Gastroesophageal sphincter (tissue), 3 donors: ENCODE data around the gene NR3C2.

Experiments
- EP300 ChIP-seq: sonication (generic); formaldehyde crosslinking; IDR thresholded peaks from one replicate; pipeline ENCODE4 v1.6.1; 2017; ENCODE audit warnings: antibody characterized with exemption, mild to moderate bottlenecking
- TF ChIP-seq, protein P1 (sequence below), 4 experiments: fragments of 200-600 bp in 2 of 4; fragments of 450-650 bp in 2 of 4; sonication (generic) in 1 of 4; IDR thresholded peaks; one replicate each; pipeline ENCODE4 v1.5.1; 2017 to 2019; ENCODE audit warnings: antibody characterized with exemption in 4 of 4, mild to moderate bottlenecking in 2 of 4, moderate library complexity in 2 of 4

GRCh38 chr4:148258535-148258934 lies 183.7 kb downstream of the NR3C2 start:
- TF ChIP-seq, protein P1, sequence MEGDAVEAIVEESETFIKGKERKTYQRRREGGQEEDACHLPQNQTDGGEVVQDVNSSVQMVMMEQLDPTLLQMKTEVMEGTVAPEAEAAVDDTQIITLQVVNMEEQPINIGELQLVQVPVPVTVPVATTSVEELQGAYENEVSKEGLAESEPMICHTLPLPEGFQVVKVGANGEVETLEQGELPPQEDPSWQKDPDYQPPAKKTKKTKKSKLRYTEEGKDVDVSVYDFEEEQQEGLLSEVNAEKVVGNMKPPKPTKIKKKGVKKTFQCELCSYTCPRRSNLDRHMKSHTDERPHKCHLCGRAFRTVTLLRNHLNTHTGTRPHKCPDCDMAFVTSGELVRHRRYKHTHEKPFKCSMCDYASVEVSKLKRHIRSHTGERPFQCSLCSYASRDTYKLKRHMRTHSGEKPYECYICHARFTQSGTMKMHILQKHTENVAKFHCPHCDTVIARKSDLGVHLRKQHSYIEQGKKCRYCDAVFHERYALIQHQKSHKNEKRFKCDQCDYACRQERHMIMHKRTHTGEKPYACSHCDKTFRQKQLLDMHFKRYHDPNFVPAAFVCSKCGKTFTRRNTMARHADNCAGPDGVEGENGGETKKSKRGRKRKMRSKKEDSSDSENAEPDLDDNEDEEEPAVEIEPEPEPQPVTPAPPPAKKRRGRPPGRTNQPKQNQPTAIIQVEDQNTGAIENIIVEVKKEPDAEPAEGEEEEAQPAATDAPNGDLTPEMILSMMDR (IDR thresholded peaks at IDR 0.05) = no peak
- no peak for TF ChIP-seq EP300
